GM21825 (cell line): ENCODE measurements around the gene LHFPL6.

Experiments
- ATAC-seq: cut with Tn5 transposase; IDR thresholded peaks from one replicate; pipeline ENCODE4 v1.9.1; 2021; ENCODE audit warnings: mild to moderate bottlenecking, moderate library complexity; ENCODE audit not compliant: unreplicated experiment

Gene LHFPL6

DNA sequence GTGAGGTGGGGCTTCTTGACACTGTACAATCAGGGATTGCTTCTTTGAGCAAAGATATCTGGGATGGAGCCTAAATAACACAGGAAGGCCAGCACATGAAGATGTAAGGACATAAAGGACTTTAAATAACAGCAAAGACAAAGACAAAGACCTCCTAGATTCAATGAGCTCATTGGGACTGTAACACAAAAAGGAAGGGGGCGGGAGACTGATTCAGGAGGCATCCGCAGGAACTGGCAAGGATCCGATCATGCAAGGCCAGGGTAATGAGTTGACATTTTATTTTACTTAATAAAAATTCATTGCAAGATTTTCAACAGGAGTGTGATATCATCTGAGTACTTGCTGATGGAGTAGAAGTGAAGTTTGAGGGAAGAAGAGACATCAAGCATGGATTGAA lies 121.5 kb downstream of the LHFPL6 start:
- no peak for ATAC-seq

DNA sequence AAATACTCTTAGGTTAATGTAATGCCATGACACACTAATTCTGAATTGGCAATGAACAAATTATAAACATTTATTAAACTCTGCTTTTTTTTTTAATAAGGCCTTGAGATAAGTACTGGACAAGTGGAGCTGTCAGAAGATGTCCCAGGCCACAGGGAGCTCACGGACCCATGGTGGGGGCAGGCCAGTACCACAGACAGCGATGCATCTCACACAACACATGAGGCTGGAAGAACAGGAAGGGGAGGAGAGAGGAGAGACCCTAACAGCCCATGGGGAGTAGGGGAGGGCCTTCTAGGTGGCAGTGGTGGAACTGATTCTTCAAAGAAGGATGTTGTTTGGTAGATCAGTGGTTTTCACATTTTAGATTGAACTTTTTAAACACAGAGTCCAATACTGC lies 128.4 kb downstream of the LHFPL6 start:
- no peak for ATAC-seq

DNA sequence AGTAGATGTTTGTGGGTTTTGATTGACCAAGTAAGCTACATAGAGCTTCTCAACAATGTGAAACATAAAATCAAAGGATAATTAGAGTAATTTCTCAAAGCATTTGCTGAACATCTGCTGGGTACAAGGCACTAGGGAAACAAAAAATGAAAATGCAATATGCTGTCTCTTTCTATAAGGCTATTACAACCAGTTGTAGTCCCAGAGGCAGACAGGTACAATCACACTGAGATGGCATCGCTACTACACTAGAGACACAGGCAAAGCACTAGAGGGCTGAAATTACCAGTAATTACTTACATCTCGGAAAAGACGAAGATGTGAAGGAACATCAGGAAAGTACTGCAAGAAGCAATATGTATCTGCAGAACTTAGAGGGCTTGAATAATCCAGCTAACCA lies 133.3 kb downstream of the LHFPL6 start:
- no peak for ATAC-seq

DNA sequence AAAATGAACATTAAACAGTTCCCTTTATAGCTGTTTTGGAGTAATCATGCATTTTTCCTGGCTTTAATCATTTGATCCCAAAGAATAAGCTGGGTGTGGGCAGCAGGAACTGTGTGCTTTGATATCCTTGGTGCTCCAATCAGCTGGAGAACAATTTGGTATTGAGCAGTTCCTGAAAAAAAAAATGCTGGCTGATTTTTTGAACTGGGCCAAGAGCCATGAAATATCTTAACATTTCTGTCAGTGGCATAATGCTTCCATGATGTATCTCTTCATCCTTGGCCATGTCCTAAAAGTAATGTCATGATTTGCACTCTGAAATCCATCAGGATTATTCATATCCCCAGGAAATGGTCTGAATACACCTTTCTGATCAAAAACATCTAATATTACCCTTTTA lies 134.7 kb downstream of the LHFPL6 start:
- ATAC-seq: no peak

- ATAC-seq: no peak
Observed at GRCh38 chr13:39463611-39464010, 139.4 kb downstream of the LHFPL6 start.

GRCh38 chr13:39462906-39463305 lies 140.1 kb downstream of the LHFPL6 start:
- ATAC-seq: no peak

DNA sequence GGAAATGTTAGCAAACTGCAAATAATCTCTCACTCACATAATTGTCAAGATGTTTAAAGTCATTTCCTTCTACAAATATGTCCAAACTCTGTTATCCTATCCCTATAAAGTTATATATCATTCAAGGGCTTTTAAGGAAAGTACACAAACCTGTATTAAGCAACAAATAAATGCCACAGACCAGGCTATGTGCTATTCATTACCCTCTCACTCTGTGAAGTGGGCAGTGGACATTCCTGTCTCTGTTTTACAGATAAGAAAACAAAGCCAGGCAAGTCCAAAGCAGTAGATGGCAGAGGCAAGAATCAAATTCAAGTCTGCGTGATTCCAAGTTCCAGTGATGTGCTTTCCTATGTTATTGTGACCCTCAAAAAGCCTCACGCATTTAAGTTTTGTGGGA lies 140.6 kb downstream of the LHFPL6 start:
- ATAC-seq: no peak

GRCh38 chr13:39461685-39462266 lies 141.2 kb downstream of the LHFPL6 start:
- ATAC-seq: no peak

GRCh38 chr13:39457274-39457673 lies 145.7 kb downstream of the LHFPL6 start:
- ATAC-seq: no peak

DNA sequence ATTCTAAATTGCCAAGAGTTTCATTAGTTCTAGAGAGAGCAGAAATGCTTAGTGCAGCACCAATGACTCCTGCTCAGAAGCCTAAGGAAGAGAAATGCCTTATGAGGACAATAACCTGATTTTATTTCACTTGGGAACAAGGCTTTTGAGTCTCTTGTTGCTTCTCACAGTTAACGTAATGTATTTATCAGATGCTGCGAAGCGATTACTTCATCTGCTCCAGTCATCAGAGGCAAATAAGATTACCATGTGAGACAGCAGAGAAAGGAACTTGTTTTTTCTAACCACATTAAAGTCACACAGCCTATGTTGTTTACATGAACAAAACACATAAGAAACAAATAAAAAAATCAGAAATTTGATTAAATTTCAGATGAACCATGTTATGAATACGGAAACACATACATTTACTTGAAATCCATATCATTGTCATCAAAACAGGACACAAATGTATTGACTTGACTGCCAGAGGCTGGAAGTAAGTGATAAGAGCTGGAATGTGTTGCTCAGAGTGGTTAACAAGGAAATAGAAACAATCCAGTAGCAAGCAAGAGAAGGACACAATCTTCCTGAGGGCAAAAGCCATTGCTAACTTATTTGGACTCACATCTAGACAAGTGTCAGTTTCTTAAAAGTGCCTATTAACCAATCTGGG lies 147.3 kb downstream of the LHFPL6 start:
- ATAC-seq: no peak

- ATAC-seq: no peak
Observed at GRCh38 chr13:39452834-39453233, 150.2 kb downstream of the LHFPL6 start.

GRCh38 chr13:39452417-39452816 lies 150.6 kb downstream of the LHFPL6 start:
- ATAC-seq: no peak

GRCh38 chr13:39451860-39452301 lies 151.1 kb downstream of the LHFPL6 start:
- ATAC-seq: no peak

- no peak for ATAC-seq
Observed at GRCh38 chr13:39451301-39451700, 151.7 kb downstream of the LHFPL6 start.

- ATAC-seq: no peak
Observed at GRCh38 chr13:39450176-39450575, 152.8 kb downstream of the LHFPL6 start.

GRCh38 chr13:39448834-39449233 lies 154.2 kb downstream of the LHFPL6 start:
- no peak for ATAC-seq

GRCh38 chr13:39446865-39447264 lies 156.1 kb downstream of the LHFPL6 start:
- ATAC-seq: no peak

GRCh38 chr13:39444866-39445265 lies 158.1 kb downstream of the LHFPL6 start:
- no peak for ATAC-seq

DNA sequence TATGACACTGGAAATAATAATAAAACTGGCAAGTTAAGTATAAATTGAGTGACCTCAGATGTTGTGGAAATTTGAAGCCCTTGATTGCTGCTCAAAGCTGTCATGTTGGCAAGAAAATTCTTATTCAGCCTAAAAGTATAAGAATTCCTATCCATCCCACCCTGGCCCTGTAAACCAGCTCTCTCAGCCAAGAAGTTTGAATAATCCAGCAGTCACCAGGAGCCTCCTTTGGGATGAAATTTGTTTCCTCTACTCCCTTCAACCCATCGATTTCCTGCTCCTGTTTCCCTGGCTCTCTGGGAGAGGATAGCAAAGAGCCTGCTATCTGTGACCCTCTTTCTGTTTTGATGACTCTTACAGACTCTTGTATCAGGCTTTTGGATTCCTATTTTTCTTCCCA lies 169.3 kb downstream of the LHFPL6 start:
- no peak for ATAC-seq

- no peak for ATAC-seq
Observed at GRCh38 chr13:39432196-39432595, 170.8 kb downstream of the LHFPL6 start.

DNA sequence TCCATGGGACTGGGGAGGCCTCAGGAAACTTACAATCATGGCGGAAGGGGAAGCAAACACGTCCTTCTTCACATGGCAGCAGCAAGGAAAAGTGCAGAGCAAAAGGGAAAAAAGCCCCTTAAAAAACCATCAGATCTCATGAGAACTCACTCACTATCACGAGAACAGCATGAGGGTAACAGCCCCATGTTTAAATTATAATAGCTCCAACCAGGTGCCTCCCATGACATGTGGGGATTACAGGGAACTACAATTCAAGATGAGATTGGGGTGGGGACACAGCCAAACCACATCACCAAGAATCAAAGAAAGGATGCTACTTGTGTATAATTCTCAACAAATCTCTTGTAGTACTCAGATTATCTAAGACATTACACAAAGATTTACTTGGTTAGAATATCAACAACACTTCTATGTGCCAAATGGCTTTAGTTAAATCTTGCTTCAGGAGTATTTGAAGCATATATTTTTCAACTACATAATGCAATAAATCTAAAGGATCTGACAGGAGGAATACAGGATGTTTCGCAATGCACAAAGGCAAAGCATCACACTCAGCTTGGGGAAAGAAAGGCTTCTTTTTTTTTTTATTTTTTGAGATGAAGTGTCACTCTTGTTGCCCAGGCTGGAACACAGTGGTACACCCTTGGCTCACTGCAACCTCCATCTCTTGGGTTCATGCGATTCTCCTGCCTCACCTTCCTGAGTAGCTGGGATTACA lies 180.0 kb downstream of the LHFPL6 start:
- ATAC-seq: no peak

GRCh38 chr13:39419876-39420275 lies 183.1 kb downstream of the LHFPL6 start:
- no peak for ATAC-seq
